ELF-1 (cell line): Measurements from ENCODE around the gene PASD1.
A peak's percentile ranks its signal among the peaks of the same experiment; 100 is the strongest.
"Not testable (repeated sequence)": the region's sequence is repeated elsewhere in the genome, so short reads cannot be mapped to it uniquely, and the experiment has no call there.

Experiments
- DNase-seq: peaks from one replicate; pipeline ENCODE4 v3.0.0-alpha.2; 2016; ENCODE audit warnings: low read depth, low spot score

PASD1 gene

GRCh38 chrX:151609222-151609621, 45.7 kb downstream of the PASD1 start:
- DNase-seq = no peak

DNA sequence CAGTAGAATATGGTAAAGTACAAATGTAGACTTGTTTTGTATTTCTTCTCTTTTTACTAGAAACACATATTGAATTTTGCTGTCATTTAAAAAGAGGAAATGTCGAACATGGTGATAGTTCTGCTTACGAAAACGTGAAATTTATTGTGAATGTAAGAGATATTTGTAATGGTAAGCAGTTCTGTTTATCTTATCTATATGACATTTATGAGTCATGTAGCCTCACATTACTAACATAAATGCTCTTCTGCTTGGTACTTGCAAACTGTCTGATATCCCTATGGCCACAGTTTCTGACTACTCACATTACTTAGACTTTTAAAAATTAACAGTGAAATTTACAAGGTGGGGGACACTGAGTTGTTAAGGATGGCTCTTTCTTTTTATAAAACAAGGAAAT, 57.9 kb downstream of the PASD1 start:
- no peak for DNase-seq

DNA sequence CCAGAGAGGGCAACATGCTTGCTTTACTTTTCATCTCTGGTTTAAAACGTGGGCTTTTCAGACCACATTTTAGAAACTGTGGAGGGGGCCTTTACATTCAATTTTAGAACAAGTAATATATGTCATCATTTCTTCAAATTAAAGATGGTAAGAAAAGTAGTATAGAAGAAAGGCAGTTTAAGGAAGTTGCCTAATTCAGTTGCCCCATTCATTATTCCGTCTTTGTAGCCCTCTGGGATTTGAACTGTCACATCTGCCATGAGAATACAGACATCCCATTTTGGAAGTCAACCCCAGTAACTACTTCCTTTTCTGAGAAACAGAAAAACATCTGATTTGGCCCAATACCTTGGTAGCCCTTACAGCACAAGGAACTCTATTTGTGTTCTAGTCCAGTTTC, 61.2 kb downstream of the PASD1 start:
- DNase-seq = no peak

DNA sequence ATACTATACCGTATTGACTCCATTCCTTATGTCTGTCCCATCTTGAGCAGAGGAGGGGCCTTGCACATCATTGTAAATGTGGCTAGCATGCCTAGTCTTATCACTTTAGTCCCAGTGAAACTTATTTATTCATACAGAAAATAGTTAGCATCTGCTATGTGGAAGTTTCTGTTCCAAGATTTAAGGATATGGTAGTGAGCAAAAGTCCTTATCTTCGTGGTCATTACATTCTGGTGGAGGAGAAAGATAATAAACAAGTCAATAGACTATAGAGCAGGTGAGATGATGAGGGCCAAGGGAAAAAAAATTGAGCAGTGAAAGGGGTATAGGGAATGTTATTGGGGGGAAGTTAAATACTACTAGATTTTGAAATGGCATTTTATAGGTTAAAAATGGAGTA, 68.3 kb downstream of the PASD1 start:
- DNase-seq = no peak

DNA sequence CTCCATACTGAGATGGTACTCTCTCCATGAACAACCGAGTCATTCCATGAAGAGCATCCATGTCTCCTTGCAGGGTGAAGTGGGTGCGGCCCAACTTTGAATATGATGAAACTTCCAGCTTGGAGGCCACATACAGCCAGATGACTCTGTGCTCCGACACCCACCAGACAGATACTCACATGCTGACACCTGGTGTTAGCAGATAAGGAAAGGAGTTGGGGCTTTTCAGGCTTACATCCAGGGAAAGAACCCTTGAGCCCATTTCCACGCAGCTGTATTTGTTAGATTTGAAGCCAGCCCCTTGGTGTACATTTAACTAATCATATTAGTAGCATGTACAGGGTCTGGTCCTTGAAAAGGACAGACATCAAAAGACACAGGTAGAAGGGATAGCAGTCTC, 69.7 kb downstream of the PASD1 start:
- DNase-seq = no peak

DNA sequence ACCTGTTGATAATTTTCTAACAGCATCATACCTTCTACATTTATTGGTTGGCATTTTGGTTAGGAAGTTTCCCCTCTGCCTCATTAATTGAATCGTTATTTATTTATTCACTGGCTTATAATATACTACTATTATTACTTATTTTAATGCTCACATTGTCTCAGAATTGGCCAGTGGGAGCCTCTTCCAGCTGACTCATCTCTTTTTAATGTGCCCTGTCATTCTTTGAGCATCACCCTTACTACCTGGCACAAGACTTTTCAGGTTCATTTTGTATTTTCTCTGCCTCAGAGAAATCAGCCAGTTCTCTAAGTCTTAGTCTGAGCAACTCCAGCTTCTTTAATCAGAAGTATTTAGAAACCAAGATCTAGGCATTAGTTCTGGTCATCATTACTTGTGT, 71.5 kb downstream of the PASD1 start:
- no peak for DNase-seq

DNA sequence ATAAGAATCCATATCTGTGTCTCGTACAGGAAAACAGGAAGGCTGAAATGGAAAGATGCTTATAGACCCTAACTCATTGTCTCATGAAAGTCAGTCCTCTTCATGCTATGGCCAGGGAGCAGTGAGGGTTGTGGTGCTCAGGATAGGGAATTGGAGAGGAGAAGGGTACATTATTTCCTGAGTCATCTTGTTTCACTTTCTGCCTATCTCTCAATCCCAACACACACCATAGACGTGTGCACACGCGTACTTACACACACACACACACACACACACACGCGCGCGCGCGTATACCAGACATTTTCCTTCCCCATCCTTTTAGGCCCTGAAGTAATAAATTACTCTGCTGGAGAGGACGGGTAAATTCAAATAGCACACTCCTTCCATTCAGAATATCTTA, 78.1 kb downstream of the PASD1 start:
- no peak for DNase-seq

- peak; percentile 13 for DNase-seq
Measured at GRCh38 chrX:151675121-151675746, 111.8 kb downstream of the PASD1 start.

GRCh38 chrX:151676196-151676595, 112.7 kb downstream of the PASD1 start:
- no peak for DNase-seq

GRCh38 chrX:151679798-151680402, 116.4 kb downstream of the PASD1 start:
- no peak for DNase-seq

GRCh38 chrX:151680805-151681204, 117.3 kb downstream of the PASD1 start:
- DNase-seq = peak; percentile 80

DNA sequence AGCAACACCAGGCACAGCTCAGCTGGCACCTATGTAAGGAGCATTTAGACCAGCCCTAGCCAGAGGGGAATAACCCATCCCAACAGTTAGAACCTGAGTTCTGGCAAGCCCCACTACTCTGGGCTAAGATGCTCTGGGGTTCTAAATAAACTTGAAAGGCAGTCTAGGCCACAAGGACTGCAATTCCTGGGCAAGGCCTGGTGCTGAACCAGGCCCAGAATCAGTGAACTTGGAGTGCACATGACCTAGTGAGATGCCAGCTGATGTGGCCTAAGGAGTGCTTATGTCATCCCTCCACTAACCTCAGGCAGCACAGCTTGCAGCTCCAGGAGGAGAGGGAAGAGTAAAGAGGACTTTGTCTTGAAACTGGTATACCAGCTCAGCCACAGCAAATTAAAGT, 124.2 kb downstream of the PASD1 start:
- DNase-seq = no peak

DNA sequence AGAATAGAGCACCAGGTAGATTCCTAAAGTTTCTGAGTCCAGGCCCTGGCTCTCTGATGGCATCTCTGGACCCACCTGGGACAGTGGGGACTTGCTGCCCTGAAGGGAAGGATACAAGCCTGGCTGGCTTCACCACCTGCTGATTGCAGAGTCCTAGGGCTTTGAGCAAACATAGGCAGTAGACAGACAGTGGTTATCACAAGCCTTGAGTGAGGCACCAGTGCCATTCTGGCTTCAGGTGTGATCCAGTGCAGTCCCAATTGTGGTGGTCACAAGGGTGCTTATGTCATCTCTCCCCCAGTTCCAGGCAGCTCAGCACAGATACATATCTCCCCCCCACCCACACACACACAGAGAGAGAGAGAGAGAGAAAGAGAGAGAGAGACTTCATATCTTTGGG, 125.2 kb downstream of the PASD1 start:
- DNase-seq = no peak

- DNase-seq = no peak
Measured at GRCh38 chrX:151692825-151693224, 129.3 kb downstream of the PASD1 start.

DNA sequence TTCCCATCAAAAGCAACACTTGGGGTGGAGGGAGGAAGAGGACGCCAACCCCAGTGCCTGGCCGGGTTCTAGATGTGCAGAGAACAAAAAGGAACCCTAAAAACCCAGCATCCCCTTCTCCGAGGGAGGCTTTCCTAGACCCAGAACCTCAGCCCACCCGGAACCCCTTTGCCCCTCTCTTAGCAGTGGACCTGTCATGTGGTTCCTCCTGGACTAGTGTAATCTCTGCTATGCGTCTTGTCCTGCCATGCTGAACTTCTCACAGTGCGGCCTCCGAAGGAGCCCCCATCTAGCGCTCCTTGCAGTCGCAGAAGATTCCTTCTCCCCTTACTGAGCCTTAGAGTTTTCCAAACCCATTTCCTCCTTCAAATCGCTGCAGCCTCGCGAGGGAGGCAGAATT, 130.6 kb downstream of the PASD1 start:
- no peak for DNase-seq

- peak; percentile 40 for DNase-seq
Measured at GRCh38 chrX:151694661-151695582, 131.4 kb downstream of the PASD1 start, which contains the start of gene PRRG3. Gene PRRG3 (plus strand): TSS chrX:151695458. CDS start chrX:151698815, 3,357 bp downstream.

DNA sequence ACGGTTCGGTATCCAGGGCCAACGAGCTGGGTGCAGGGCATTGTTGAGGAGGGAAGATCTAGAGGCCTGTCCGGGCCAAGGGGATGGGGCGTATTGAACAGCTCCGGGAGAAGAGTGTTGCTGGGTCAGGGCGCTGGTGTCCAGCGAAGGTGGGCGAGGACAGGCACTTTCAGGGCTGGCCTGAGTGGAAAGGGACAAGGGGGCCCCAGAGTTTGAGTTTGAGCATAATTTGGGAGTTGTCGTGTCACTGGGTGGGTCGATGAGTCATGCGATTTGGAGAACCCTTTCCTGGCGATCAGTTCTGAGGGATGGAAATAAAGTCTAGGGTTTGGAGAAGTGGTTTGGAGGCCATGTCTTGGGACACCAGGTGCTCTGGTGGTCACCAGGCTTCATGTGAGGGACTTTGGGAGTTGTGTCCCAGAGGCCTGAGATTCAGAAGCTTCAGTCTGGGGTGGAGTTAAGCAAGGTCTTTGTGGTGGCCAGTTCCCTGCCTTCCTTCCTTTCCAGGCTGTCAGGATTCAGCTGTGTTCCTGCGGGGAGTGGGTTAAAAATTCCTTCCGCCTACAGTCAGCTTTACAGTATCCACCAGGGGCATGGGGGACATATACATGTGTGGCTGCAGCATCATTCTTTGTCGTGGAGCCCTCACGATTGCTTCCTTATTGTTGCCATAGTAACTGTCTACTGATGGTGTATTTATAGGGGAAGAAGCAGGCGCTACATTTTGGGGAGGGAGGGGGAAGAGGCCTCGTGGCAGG, 132.3 kb downstream of the PASD1 start:
- DNase-seq = no peak

GRCh38 chrX:151697082-151697481, 133.6 kb downstream of the PASD1 start:
- DNase-seq = not testable (repeated sequence)

GRCh38 chrX:151697522-151697921, 134.0 kb downstream of the PASD1 start:
- DNase-seq = no peak

DNA sequence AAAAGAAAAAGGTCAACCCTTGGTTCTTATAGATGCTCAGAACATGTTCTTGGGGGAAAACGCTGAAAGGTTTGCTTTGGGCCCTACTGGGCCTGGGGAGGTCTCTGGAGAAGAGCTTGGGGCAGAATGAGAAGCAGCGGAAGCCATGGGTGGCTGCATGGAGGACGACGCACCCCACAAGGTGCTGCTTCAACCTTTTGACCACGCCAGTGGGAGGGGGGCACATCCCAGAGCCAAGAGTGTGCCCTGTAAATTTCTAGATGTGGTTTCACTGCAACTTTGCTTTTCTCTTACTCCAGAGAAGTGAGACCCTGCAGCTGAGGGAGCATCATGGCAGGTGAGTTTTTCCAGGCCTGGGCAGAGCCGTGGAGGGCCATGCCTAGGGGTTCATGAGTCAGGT, 135.0 kb downstream of the PASD1 start:
- no peak for DNase-seq

DNA sequence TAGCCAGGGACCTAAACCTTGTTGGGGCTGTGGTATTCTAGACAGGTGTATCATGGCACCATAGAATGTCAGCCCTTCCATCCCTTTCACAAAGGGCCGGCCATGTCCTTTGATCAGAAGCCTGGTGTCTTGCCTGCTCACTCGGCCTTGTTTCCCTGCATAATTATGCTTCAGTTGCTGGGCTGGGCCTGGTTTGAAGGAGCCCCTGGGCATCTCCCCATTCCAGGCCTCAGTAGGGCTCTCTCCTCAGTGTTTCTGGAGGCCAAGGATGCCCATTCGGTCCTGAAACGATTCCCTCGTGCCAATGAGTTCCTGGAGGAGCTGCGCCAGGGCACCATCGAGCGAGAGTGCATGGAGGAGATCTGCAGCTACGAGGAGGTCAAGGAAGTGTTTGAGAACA, 136.3 kb downstream of the PASD1 start:
- no peak for DNase-seq

DNA sequence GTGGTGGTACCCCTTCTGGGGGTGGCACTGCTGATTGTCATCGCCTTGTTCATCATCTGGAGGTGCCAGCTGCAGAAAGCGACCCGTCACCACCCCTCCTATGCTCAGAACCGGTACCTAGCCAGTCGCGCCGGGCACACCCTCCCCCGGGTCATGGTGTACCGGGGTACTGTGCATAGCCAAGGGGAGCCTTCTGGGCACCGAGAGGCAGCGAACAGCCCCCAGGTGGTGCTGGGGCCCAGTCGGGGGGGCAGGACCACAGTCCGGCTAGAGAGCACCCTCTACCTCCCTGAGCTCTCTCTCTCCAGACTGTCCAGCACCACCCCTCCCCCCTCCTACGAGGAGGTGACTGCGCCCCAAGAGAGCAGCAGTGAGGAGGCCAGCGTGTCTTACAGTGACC, 137.1 kb downstream of the PASD1 start:
- DNase-seq = no peak
